Non-pigmented ciliary epithelial cell (primary cell): ENCODE measurements around the gene TDRD6.
A peak's percentile ranks its signal among the peaks of the same experiment; 100 is the strongest.

Source experiments
- DNase-seq: peaks from one replicate; pipeline ENCODE4 v3.0.0-alpha.2; 2010; ENCODE audit warnings: low read depth

TDRD6 gene

DNA sequence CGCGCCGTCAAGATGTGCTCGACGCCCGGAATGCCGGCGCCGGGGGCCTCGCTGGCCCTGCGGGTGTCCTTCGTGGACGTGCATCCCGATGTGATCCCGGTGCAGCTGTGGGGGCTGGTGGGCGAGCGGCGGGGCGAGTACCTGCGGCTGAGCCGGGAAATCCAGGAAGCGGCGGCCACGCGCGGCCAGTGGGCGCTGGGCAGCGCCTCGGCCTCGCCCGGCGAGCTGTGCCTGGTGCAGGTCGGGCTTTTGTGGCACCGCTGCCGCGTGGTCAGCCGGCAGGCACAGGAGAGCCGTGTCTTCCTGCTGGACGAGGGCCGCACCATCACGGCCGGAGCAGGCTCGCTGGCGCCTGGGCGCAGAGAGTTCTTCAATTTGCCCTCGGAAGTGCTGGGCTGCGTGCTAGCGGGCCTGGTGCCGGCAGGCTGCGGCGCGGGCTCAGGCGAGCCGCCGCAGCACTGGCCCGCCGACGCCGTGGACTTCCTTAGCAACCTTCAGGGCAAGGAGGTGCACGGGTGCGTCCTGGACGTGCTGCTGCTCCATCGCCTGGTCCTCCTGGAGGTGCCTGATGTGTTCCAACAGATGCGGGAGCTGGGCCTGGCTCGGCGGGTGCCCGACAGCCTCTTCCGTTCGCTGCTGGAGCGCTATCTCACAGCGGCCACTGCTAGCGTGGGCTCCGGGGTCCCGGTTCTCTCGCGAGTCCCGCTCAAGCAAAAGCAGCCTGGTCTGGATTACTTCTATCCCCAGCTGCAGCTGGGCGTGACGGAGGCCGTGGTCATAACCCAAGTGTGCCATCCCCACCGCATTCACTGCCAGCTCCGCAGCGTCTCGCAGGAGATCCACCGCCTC, 656 bp downstream of the TDRD6 start:
- no peak for DNase-seq

DNA sequence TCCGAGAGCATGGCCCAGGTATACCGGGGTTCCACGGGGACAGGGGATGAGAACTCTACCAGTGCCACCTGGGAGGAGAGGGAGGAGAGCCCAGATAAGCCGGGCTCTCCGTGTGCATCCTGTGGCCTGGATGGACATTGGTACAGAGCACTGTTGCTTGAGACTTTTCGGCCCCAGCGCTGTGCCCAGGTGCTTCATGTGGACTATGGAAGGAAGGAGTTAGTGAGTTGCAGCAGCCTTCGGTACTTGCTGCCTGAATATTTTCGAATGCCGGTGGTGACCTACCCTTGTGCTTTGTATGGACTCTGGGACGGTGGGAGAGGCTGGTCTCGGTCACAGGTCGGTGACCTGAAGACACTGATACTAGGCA, 1.3 kb downstream of the TDRD6 start:
- no peak for DNase-seq

DNA sequence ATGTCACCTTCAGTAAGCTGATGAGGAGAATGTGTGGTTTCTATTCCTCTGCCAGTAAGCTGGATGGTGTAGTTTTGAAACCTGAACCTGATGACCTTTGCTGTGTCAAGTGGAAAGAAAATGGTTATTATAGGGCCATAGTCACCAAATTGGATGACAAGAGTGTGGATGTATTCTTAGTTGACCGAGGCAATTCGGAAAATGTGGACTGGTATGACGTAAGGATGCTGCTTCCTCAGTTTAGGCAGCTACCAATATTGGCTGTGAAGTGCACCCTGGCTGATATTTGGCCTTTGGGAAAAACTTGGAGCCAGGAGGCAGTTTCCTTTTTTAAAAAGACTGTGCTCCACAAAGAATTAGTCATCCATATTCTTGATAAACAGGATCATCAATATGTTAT, 2.0 kb downstream of the TDRD6 start:
- DNase-seq: no peak

DNA sequence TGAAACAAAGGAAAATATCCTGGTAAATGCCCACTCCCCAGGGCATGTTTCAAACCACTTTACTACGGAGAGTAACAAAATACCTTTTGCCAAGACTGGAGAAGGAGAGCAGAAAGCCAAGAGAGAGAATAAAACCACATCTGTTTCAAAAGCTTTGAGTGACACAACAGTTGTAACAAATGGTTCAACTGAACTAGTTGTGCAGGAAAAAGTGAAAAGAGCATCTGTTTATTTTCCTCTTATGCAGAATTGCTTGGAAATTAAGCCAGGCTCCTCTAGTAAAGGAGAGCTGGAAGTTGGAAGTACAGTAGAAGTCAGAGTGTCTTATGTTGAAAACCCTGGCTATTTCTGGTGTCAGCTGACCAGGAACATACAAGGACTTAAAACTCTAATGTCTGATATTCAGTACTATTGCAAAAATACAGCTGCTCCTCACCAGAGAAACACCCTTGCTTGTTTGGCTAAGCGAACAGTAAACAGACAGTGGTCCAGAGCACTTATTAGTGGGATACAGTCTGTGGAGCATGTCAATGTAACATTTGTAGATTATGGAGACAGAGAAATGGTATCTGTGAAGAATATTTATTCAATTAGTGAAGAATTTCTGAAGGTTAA, 2.6 kb downstream of the TDRD6 start:
- DNase-seq: no peak

DNA sequence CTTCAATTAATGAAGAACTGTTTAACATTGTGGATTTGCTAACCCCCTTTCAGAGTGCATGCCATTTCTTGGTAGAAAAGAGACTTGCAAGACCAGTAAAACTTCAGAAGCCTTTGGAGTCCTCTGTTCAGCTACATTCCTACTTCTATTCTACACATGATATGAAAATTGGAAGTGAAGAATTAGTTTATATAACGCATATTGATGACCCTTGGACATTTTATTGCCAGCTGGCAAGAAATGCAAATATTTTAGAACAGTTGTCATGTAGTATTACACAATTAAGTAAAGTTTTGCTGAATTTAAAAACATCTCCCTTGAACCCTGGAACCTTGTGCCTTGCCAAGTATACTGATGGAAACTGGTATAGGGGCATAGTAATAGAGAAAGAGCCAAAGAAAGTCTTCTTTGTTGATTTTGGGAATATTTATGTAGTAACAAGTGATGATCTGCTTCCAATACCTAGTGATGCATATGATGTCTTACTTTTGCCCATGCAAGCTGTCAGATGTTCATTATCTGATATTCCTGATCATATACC, 3.3 kb downstream of the TDRD6 start:
- no peak for DNase-seq

DNA sequence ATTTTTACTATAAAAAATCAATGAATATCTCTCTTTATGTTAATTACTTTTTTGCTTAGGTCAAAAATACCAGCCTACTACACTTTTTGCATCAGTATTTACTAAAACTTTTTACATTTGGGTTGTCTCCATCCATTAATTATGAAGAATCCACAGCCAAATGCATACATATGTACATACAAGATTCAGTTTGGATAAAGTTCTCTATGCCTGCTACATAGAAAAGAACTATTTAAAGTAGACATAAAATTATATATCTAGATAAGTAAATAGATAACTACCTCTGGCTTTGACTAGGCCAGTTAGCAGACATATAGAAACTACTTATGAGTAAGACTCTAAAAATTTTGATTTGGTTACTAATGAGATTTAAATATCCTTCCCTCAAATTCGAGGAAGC, 12.3 kb downstream of the TDRD6 start:
- DNase-seq: no peak

DNA sequence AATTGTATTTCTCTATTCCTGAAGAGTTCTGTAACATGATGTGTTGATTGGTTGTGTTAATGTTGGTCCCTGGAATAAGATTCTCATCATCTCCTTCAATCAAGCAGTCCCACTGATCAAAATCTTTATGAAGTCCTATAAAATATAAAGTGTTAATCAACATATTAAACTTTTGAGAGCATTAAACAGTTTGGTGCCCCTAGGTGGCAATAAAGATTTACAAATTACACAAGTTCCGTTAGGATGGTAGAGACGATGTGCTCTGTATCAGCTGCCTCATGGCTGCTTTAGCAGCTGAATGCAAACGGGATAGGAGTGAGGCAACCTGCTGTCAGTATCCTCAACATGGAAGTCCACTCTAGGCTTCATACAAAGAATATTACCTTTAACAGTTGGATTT, 16.9 kb downstream of the TDRD6 start:
- no peak for DNase-seq

DNA sequence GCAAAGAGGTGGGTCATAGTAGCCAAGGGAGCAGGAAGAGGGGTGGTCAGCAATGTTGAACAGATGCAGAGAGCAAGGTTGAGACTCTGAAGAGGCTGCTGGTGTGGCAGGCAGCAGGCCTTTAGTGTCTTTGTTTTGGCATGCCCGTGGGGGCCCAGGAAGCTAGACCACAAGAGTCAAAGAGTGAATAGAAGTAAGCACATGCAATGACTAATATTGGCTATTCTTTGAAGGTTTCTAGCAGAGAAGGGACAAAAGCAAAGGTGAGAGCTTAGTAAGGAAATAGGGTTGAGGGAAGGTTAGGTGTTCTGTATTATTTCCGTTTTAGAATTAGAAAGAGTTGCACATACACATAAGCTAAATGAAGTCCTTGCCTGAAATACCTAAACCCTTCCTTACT, 18.8 kb downstream of the TDRD6 start:
- no peak for DNase-seq

DNA sequence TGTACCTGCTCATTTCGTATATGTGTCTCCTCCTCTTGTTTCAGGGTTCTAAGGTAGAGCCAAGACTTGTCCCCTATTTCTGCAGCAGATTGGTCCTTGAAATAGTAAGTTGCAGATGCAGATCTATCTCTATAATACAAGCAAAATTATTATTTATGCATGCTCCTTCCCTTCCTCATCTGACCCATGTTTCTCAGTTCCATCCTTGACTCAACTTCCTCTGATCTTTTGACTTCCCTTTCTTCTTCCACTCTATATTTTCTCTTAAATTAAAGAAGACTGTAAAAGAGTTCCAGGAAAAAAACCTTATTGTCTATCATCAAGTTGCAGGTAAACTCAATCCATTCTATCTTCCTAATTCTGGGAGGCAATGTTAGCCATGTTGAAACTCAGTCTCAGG, 23.8 kb downstream of the TDRD6 start:
- DNase-seq: no peak

DNA sequence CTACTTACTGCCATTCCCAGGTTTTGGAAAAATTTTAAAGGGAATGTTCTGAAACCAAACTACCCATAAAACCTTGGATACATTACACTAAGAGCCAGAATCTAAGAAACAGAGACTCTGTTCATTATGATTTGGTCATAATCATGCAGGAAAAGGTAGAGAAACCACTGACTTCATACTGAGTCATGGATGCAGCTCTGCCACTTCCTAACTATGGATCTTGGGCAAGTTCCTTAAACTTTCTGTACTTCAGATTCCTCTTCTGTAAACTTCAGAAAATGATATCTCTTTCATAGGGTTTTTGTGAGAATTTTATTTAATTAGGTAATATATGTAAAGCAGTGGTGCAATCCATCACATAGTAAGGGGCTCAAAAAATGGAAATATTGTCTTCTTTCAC, 27.5 kb downstream of the TDRD6 start:
- DNase-seq: no peak

DNA sequence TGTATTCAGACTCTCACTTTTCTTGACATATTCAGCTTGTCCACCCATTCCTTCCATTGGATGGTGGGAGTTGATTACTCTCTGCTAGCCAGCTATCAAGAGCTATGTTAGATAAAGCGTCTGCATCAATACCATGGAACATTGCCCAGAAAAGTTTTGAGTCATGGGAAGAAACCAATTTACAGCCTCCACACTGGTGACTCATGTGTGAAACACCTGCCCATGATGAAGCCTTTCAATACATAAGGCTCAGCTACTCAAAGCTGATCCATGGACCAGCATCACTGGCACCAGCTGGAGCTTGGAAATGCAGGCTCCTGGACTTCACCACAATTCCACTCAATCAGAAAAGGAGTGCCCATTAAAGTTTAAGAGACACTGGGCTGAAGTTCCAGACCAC, 31.4 kb downstream of the TDRD6 start:
- DNase-seq: peak; percentile 63

DNA sequence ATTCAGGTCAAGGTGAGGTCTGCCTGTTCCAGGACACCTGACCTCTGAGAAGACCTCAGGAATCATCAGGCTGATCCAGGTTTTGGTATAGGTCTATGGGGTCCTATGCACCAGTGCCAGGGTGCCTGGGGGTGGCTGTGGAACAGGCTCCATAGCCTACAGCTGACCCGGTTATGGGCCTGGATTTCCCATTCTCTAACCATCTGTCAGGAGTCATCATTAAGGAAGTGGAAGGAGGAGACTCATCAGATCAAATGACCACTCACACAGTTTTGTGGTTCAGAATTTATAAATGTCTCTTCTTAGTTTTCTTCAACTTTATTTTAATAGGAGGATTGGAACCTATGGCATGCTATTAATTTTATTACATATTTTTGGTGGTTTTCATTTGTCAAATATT, 32.7 kb downstream of the TDRD6 start:
- DNase-seq: no peak

DNA sequence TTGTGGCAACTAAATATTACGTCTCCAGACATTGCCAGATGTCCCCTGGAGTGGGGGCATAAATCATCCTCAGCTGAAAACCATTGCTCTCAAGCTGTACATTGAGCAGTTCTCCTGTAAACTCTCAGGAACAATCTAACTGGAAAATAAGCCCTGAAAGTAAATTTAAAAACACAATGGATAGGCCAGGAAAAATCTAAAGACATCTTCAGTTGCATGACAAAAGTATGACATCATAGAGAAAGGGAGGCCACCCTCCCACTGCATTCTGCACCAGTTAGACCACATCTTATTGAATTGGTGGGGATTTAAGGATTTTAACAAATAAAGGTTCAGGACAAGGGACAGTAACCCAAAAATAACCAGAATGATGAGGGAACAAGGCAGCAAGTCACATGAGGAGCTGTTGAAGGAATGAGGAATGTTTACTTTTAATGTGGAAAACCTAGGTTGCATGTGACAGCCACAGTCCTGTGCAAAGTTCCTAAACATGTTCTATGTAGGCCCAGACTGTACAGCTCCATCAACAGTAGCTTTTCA, 42.2 kb downstream of the TDRD6 start:
- DNase-seq: no peak

DNA sequence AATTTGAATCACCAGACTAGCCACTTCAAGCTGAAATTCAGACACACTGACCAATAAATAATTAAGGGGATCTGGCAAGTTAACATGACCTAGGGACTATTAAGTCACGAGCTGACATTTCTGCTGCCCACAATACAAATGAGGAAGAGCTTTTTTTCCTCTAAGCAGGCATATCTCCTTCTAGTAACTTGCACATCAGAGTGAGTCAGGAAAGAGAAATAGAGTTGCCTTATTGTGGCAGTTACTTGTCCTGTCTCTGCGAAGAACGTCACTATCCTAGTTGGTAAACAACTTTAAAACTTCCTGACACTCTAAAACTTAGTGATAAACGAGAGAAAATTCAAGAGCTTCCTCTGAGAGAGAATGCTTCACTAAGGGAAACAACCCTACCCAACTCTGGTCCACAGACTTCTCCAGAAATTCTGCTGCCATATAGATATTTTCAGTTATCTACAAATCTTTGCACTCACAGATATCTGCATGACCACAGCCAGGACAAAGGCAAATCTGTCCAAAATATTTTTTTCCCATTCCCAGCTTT, 43.3 kb downstream of the TDRD6 start:
- DNase-seq: no peak

DNA sequence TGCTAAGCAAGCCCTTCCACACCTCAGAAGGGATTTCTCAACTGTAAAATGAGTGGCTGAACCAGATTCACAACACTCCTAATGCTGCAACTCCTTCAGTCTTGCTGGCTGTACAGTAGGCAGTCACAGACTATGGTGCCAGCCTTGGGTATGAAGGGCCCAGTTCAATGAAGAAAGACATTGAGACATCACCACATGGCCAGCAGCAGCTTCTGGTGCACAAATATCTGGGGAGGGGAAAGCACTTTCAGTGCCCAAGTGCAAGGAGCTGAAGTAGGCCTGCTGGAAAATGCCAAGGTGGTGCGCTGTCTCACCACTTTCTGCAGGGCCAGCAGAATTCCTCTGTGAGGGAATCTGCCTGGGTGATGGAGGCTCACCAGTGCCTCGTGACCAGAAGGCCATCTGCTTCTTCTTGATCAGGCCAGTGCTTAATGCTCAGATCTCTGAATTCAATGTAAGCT, 45.7 kb downstream of the TDRD6 start:
- DNase-seq: no peak

DNA sequence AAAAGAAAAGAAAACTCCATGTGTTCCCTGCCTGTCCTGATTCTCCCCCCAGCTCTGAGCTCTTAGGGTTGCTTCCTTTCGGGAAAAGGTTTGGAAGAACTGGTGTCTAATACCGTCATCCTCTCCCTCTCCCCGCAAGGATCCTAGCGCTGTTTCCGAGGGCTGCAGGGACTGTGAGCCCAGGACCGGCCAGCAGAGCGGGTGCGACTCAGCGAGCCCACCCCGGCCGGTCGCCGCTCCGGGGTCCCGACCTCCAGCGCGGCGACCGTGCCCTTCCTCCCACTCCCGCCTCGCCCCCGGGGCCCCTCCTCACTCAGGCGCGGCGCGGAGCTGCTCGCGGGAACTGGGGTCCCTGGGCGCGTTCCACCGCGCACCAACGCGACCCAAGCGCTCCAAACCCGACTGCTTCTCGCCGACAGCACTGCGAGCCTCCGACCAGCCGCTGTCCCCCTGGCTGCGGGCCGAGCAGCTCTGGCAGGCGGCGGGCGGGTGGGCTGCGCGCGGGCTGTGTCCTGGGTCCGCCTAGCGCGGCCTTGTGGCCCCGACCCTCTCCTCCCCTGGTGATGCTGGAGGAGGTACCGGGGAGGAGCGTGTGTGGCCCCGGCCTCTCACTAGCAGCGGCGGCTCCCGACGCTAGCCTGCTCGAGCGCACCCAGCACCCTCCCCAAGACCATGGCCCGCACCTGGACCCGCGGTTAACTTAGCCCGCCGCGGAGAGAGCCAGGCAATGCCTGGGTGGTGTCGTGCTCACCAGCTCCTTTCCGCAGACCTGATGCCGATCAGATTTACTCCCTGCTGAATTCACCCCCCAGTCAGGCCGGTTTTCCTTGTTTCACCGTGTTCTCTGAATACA, 47.4 kb downstream of the TDRD6 start, which contains the start of gene PLA2G7:
Gene PLA2G7, minus strand, starts transcription at position 509 of the 853 bp plus-strand sequence. CDS start 12,484 bp downstream, outside the sequence.
- no peak for DNase-seq

DNA sequence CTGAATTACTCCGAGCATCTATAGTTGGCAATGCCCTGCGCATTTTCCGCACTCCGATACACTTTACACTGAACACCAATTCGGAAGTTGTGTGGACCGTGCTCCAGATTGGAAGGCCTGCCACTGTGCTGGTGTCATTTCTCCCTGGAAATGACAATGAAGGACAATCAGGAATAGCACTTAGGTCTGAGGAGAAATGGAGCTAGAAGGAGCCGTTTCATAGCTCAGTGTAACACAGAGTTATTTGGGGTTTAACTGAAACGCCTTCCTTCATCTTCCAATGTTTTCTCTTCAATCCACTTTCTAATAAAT, 48.0 kb downstream of the TDRD6 start:
- DNase-seq: no peak

DNA sequence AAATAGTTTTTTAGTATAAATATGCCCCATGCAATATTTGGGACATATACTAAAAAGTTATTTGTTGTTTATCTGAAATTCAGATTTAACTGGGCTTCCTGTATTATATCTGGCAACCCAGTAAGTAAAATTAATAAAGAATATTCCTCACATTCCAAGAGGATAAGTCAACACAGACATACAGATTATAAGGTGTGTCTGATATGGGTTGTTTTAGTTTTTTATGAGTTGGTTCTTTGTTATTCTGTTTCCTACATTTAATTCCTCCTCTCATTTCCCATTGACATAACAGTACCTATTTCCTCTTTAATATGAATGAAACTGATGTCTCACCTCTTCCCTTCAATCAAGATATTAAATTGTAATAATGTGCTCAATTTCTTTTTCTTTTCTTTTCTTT, 49.2 kb downstream of the TDRD6 start:
- DNase-seq: no peak

DNA sequence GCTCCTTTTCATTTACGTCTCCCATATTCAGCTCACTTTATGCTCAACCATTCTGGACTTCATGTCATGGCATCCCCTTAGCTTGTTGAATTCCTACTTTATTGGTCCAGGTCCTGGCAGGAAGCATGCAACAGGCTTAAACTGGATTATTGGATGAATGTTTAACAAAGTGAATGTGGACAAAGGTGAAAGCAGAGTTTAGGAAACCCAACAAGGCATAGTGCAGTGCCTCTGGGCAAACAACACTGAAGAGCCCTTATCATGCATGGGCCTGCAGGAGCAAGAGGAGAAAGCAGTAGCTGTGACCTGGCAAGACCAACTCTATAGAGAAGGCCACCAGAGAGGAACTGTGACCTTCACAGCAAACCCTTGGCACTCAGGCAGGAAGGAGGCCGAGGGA, 53.8 kb downstream of the TDRD6 start:
- no peak for DNase-seq

DNA sequence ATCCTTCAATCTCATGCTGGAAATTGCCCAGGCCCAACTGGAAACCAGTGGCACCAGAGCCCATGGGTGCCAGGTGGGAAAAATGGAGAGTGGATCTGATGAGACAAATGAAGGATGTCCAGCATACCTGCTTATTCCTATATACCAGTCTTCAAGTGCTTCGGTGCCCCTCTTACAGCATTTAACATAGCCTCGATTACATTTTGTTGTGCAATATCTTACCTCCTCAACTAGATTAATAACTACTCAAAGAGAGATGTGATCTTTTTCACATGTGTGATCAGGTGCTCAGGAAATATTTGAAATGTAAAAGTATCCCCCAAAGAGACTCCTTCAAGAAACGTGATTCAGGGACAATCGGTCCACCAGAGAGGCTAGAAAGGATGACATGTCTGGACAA, 54.2 kb downstream of the TDRD6 start:
- DNase-seq: no peak

DNA sequence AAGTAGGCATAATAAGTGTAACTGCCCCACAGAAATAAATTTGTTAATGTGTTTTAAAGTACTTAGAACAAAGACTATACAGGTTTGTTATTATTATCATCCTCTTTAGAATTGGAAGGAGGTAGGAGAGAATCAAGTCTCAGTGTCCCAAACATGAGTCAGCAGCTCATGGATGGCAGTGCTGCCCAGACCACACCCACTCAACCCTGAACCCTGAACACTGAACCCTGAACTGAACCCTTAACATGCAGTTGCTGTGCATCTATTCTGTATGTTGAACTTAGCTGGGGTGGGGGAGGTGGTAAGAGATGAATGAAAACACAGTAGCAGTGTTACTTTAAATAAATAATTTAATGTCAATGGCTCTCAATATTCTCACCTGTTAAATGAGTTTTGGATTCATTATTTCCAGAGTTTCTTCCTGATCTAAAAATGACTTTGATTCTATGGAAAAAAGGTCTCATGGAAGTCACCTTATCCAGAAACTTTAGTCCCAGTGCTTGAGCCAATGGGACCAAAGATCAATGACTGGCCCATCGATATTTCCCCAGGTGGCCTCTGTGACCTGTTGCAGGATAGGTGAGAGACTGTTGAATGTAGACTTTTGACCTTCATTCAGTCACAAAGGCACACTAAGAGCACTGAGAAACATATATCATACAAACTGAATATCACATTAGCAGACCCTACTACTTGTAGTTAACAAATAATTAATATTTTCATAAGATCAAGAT, 55.9 kb downstream of the TDRD6 start:
- no peak for DNase-seq
